Measurements from ENCODE around the gene PIWIL4. TPM values are rescaled to one million over a fixed set of nuclear protein-coding genes. Genes with fewer than 3 reads are reported as not detected.
"Not testable (repeated sequence)": the region's sequence is repeated elsewhere in the genome, so short reads cannot be mapped to it uniquely, and the experiment has no call there.

PIWIL4 gene
- polyA plus RNA-seq, 2 donors, result 0.88 to 1.8 TPM

- Histone ChIP-seq H3K4me1 (ENCODE audit: control insufficient read depth in 2 of 2, insufficient read depth in 2 of 2, low read length in 1 of 2) (no peaks in the 10 kb centered on the region), H3K36me3 (ENCODE audit: control insufficient read depth in 2 of 2, insufficient read depth in 2 of 2, low read length in 1 of 2) (no peaks in the 10 kb centered on the region), H3K9me3 (ENCODE audit: control insufficient read depth in 2 of 2, insufficient read depth in 1 of 2, low read depth in 1 of 2, low read length in 1 of 2) (no peaks in the 10 kb centered on the region), H3K27ac (ENCODE audit: low read depth in 2 of 2, low read length in 1 of 2) (no peak overlapping the region), H3K4me3 (ENCODE audit: low read depth in 1 of 2, low read length in 2 of 2) (no peak overlapping the region), H3K27me3 (ENCODE audit: control insufficient read depth in 1 of 2, insufficient read depth in 2 of 2, low read length in 2 of 2) (no peaks in the 10 kb centered on the region)
- 32 to 33% methylated on average over 6 of the region's 6 CpGs for WGBS, 2 donors
These were observed 56.1 kb downstream of the PIWIL4 start for GRCh38 chr11:94623120-94623735.

DNA sequence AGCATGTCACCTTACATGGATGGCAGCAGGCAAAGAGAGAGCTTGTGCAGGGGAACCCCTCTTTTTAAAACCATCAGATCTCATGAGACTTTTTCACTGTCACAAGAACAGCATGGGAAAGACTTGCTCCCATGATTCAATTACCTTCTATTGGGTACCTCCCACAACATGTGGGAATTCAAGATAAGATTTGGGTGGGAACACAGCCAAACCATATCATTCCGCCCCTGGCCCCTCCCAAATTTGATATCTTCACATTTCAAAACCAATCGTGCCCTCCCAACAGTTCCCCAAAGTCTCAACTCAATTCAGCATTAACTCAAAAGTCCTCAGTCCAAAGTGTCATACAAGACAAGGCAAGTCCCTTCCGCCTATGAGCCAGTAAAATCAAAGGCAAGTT lies 58.3 kb downstream of the PIWIL4 start:
- H3K27ac ChIP-seq (ENCODE audit: low read depth in 2 of 2, low read length in 1 of 2); H3K4me1 ChIP-seq (ENCODE audit: control insufficient read depth in 2 of 2, insufficient read depth in 2 of 2, low read length in 1 of 2); H3K27me3 ChIP-seq (ENCODE audit: control insufficient read depth in 1 of 2, insufficient read depth in 2 of 2, low read length in 2 of 2); H3K9me3 ChIP-seq (ENCODE audit: control insufficient read depth in 2 of 2, insufficient read depth in 1 of 2, low read depth in 1 of 2, low read length in 1 of 2); H3K4me3 ChIP-seq (ENCODE audit: low read depth in 1 of 2, low read length in 2 of 2); H3K36me3 ChIP-seq (ENCODE audit: control insufficient read depth in 2 of 2, insufficient read depth in 2 of 2, low read length in 1 of 2): not testable (repeated sequence)
- WGBS, 2 donors, result 71 to 78% methylated on average over 3 of the region's 3 CpGs

DNA sequence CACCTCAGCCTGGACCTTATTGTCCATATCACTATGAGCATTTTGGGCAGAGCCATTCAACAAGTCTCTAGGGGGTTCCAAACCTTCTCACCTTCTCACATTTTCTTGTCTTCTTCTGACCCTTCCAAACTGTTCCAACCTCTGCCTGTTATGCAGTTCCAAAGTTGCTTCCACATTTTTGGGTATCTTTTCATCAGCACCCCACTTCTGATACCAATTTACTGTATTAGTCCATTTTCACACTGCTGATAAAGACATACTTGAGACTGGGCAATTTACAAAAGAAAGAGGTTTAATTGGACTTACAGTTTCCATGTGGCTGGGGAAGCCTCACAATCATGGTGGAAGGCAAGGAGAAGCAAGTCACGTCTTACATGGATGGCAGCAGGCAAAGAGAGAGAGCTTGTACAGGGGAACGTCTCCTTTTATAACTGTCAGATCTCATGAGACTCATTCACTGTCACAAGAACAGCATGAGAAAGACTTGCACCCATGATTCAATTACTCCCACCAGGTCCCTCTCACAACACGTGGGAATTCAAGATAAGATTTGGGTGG lies 59.9 kb downstream of the PIWIL4 start:
- H3K9me3 ChIP-seq (ENCODE audit: control insufficient read depth in 2 of 2, insufficient read depth in 1 of 2, low read depth in 1 of 2, low read length in 1 of 2); H3K4me1 ChIP-seq (ENCODE audit: control insufficient read depth in 2 of 2, insufficient read depth in 2 of 2, low read length in 1 of 2); H3K27ac ChIP-seq (ENCODE audit: low read depth in 2 of 2, low read length in 1 of 2); H3K4me3 ChIP-seq (ENCODE audit: low read depth in 1 of 2, low read length in 2 of 2); H3K27me3 ChIP-seq (ENCODE audit: control insufficient read depth in 1 of 2, insufficient read depth in 2 of 2, low read length in 2 of 2); H3K36me3 ChIP-seq (ENCODE audit: control insufficient read depth in 2 of 2, insufficient read depth in 2 of 2, low read length in 1 of 2): not testable (repeated sequence)
- 84 to 88% methylated on average over 3 of the region's 3 CpGs for WGBS, 2 donors

DNA sequence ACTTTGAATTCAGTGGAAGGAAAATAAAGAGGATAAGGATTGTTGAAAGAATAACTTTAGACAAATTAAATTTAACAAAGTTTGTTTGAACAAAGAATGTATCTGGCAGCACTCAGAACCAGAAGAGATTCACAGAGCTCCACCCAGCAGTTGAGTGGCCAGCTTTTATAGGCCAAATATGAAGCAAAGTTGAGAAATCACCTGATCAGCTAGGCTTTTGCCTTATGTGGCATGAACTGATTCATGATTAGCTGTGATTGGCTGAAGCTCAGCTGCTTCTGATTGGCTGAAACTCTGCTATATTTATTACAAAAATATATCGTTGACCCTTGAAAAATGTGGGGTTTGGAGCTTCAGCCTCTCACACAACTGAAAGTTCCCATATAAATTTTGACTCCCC lies 62.6 kb downstream of the PIWIL4 start:
- Histone ChIP-seq H3K36me3 (ENCODE audit: control insufficient read depth in 2 of 2, insufficient read depth in 2 of 2, low read length in 1 of 2) (no peaks in the 10 kb centered on the region), H3K9me3 (ENCODE audit: control insufficient read depth in 2 of 2, insufficient read depth in 1 of 2, low read depth in 1 of 2, low read length in 1 of 2) (no peaks in the 10 kb centered on the region), H3K27ac (ENCODE audit: low read depth in 2 of 2, low read length in 1 of 2) (no peak overlapping the region), H3K4me3 (ENCODE audit: low read depth in 1 of 2, low read length in 2 of 2) (no peak overlapping the region), H3K27me3 (ENCODE audit: control insufficient read depth in 1 of 2, insufficient read depth in 2 of 2, low read length in 2 of 2) (no peaks in the 10 kb centered on the region), H3K4me1 (ENCODE audit: control insufficient read depth in 2 of 2, insufficient read depth in 2 of 2, low read length in 1 of 2) (no peaks in the 10 kb centered on the region)
- 70 to 80% methylated on average over 1 of the region's 1 CpG for WGBS, 2 donors

DNA sequence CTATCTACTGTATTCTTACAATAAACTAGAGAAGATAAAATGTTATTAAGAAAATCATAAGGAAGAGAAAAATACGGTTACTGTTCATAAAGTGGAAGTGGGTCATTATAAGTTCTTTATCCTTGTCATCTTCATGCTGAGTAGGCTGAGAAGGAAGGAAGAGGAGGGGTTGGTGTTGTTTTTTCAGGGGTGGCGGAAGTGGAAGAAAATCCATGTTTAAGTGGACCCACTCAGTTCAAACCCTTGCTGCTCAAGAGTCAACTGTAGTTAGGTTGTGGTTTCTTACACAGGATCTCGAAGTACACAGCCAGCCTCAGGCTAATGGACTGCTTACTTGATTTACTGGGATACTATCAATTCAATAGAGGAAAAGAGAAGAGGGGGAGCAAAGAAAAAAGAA lies 63.1 kb downstream of the PIWIL4 start:
- WGBS, 2 donors, result 72 to 74% methylated on average over 3 of the region's 3 CpGs
- Histone ChIP-seq H3K4me3 (ENCODE audit: low read depth in 1 of 2, low read length in 2 of 2) (no peak overlapping the region), H3K27ac (ENCODE audit: low read depth in 2 of 2, low read length in 1 of 2) (no peak overlapping the region), H3K4me1 (ENCODE audit: control insufficient read depth in 2 of 2, insufficient read depth in 2 of 2, low read length in 1 of 2) (no peaks in the 10 kb centered on the region), H3K36me3 (ENCODE audit: control insufficient read depth in 2 of 2, insufficient read depth in 2 of 2, low read length in 1 of 2) (no peaks in the 10 kb centered on the region), H3K9me3 (ENCODE audit: control insufficient read depth in 2 of 2, insufficient read depth in 1 of 2, low read depth in 1 of 2, low read length in 1 of 2) (no peaks in the 10 kb centered on the region), H3K27me3 (ENCODE audit: control insufficient read depth in 1 of 2, insufficient read depth in 2 of 2, low read length in 2 of 2) (no peaks in the 10 kb centered on the region)

DNA sequence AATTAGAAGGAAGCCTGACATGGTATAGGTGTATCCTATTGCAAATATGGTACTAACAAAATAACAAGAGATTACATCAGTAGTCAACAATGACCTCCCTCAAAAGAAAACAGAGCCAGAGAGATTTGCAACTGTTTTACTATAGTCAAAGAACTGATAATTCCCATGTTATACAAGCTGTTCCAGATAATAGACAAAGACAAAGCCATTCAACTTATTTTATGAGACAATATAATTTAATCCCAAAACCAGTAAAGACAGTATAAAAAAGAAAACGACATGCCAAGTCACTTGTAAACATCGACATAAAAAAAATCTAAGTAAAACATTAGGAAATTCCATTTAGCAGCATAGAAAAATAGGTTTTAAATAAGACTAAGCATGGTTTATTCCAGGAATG lies 65.2 kb downstream of the PIWIL4 start:
- no peak overlapping the region for H3K4me3 ChIP-seq (ENCODE audit: low read depth in 1 of 2, low read length in 2 of 2)
- H3K36me3 ChIP-seq (ENCODE audit: control insufficient read depth in 2 of 2, insufficient read depth in 2 of 2, low read length in 1 of 2), result no peaks in the 10 kb centered on the region
- 78 to 85% methylated on average over 2 of the region's 2 CpGs for WGBS, 2 donors
- no peaks in the 10 kb centered on the region for H3K27me3 ChIP-seq (ENCODE audit: control insufficient read depth in 1 of 2, insufficient read depth in 2 of 2, low read length in 2 of 2)
- no peaks in the 10 kb centered on the region for H3K9me3 ChIP-seq (ENCODE audit: control insufficient read depth in 2 of 2, insufficient read depth in 1 of 2, low read depth in 1 of 2, low read length in 1 of 2)
- no peaks in the 10 kb centered on the region for H3K4me1 ChIP-seq (ENCODE audit: control insufficient read depth in 2 of 2, insufficient read depth in 2 of 2, low read length in 1 of 2)
- H3K27ac ChIP-seq (ENCODE audit: low read depth in 2 of 2, low read length in 1 of 2), result no peak overlapping the region

GRCh38 chr11:94635072-94635471 lies 67.9 kb downstream of the PIWIL4 start:
- WGBS, 2 donors, result 91 to 93% methylated on average over 2 of the region's 2 CpGs
- Histone ChIP-seq H3K27me3 (ENCODE audit: control insufficient read depth in 1 of 2, insufficient read depth in 2 of 2, low read length in 2 of 2) (no peaks in the 10 kb centered on the region), H3K4me1 (ENCODE audit: control insufficient read depth in 2 of 2, insufficient read depth in 2 of 2, low read length in 1 of 2) (peaks cover 0 to 2% of the 10 kb centered on the region in 2 donors), H3K9me3 (ENCODE audit: control insufficient read depth in 2 of 2, insufficient read depth in 1 of 2, low read depth in 1 of 2, low read length in 1 of 2) (no peaks in the 10 kb centered on the region), H3K27ac (ENCODE audit: low read depth in 2 of 2, low read length in 1 of 2) (no peak overlapping the region), H3K36me3 (ENCODE audit: control insufficient read depth in 2 of 2, insufficient read depth in 2 of 2, low read length in 1 of 2) (no peaks in the 10 kb centered on the region), H3K4me3 (ENCODE audit: low read depth in 1 of 2, low read length in 2 of 2) (no peak overlapping the region)

DNA sequence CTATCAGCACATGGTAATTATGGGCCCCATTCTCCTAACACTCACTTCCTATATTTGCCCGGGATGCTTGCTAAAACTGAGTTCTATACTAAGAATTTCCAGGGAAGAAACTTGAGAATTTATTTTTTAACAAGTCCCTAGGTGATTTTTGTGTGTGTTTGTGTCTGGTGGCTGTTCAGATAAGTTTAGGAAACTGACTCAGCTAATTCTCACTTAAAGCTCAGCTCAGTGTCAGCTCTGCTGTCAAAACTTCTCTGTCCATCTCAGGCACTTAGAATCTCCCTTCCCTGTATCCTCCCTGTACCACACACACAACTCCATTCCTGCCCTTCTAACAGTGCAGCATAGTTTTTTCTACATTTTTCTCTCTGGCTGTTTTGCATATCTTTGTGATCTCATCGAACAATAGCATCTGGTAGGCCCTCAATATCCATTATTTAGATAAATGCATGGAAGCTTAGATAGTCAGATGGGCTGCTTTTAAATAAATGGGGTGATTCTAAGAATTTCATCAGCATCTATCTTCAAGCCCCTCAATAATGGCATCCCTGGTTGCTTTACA lies 69.3 kb downstream of the PIWIL4 start:
- Histone ChIP-seq H3K36me3 (ENCODE audit: control insufficient read depth in 2 of 2, insufficient read depth in 2 of 2, low read length in 1 of 2) (no peaks in the 10 kb centered on the region), H3K4me3 (ENCODE audit: low read depth in 1 of 2, low read length in 2 of 2) (no peak overlapping the region), H3K27ac (ENCODE audit: low read depth in 2 of 2, low read length in 1 of 2) (no peak overlapping the region), H3K9me3 (ENCODE audit: control insufficient read depth in 2 of 2, insufficient read depth in 1 of 2, low read depth in 1 of 2, low read length in 1 of 2) (no peaks in the 10 kb centered on the region), H3K4me1 (ENCODE audit: control insufficient read depth in 2 of 2, insufficient read depth in 2 of 2, low read length in 1 of 2) (peaks cover 0 to 2% of the 10 kb centered on the region in 2 donors), H3K27me3 (ENCODE audit: control insufficient read depth in 1 of 2, insufficient read depth in 2 of 2, low read length in 2 of 2) (no peaks in the 10 kb centered on the region)
- WGBS, 2 donors, result 69 to 86% methylated on average over 2 of the region's 2 CpGs

GRCh38 chr11:94638301-94638901 lies 71.2 kb downstream of the PIWIL4 start:
- Histone ChIP-seq H3K9me3 (ENCODE audit: control insufficient read depth in 2 of 2, insufficient read depth in 1 of 2, low read depth in 1 of 2, low read length in 1 of 2) (no peaks in the 10 kb centered on the region), H3K36me3 (ENCODE audit: control insufficient read depth in 2 of 2, insufficient read depth in 2 of 2, low read length in 1 of 2) (no peaks in the 10 kb centered on the region), H3K27me3 (ENCODE audit: control insufficient read depth in 1 of 2, insufficient read depth in 2 of 2, low read length in 2 of 2) (no peaks in the 10 kb centered on the region), H3K4me3 (ENCODE audit: low read depth in 1 of 2, low read length in 2 of 2) (peak overlapping the region in 1 of 2 donors; percentile 11), H3K4me1 (ENCODE audit: control insufficient read depth in 2 of 2, insufficient read depth in 2 of 2, low read length in 1 of 2) (peaks cover 0 to 2% of the 10 kb centered on the region in 2 donors), H3K27ac (ENCODE audit: low read depth in 2 of 2, low read length in 1 of 2) (no peak overlapping the region)
- 76 to 80% methylated on average over 4 of the region's 4 CpGs for WGBS, 2 donors
